GM12864 (cell line): ENCODE data around the gene MEGF6.

Source experiments
- DNase-seq: peaks from one replicate; pipeline ENCODE4 v3.0.0-alpha.2; 2011; ENCODE audit warnings: low read depth
- H3K4me3 ChIP-seq: 2 replicates; pipeline ENCODE4 v1.5.1; 2011; ENCODE audit warnings: mild to moderate bottlenecking, low read depth, low read length, control low read depth
- TF ChIP-seq, protein P1 (sequence below): IDR thresholded peaks from 2 replicates; pipeline ENCODE4 v1.5.1; 2011; ENCODE audit warnings: low read depth, mild to moderate bottlenecking, moderate library complexity, low read length, control low read depth, inconsistent platforms; ENCODE audit errors: missing control alignments

The MEGF6 gene

DNA sequence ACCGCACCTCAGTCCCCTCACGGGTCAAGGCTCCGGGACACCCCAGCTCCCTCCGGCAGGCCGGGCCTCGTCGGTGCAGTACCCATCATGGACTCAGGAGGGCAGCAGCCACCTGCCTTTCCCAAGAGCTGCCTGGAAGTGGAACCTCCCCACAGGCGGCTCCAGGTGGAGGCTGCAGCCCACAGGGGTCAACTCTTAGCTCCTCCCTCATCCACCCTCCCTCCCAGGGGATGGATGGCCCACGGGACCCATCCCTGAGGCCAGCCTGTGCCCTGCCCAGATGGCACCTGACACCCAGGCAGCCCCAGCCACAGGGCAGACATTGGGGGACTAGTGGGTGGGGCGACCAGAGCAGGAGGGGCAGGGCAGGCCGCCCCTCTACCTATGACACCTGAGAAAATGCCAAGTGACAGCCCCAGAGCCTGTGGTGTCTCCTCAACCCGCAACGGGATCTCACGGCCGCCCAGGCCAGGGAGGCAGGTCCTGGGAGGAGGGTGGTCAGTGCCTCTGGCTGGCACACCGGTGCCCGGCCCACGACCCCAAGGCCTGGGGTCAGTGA lies 158.0 kb downstream of the MEGF6 start:
- H3K4me3 ChIP-seq: no peak overlapping the region
- TF ChIP-seq, protein P1, sequence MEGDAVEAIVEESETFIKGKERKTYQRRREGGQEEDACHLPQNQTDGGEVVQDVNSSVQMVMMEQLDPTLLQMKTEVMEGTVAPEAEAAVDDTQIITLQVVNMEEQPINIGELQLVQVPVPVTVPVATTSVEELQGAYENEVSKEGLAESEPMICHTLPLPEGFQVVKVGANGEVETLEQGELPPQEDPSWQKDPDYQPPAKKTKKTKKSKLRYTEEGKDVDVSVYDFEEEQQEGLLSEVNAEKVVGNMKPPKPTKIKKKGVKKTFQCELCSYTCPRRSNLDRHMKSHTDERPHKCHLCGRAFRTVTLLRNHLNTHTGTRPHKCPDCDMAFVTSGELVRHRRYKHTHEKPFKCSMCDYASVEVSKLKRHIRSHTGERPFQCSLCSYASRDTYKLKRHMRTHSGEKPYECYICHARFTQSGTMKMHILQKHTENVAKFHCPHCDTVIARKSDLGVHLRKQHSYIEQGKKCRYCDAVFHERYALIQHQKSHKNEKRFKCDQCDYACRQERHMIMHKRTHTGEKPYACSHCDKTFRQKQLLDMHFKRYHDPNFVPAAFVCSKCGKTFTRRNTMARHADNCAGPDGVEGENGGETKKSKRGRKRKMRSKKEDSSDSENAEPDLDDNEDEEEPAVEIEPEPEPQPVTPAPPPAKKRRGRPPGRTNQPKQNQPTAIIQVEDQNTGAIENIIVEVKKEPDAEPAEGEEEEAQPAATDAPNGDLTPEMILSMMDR: peak; percentile 95
- DNase-seq: peak; percentile 3

DNA sequence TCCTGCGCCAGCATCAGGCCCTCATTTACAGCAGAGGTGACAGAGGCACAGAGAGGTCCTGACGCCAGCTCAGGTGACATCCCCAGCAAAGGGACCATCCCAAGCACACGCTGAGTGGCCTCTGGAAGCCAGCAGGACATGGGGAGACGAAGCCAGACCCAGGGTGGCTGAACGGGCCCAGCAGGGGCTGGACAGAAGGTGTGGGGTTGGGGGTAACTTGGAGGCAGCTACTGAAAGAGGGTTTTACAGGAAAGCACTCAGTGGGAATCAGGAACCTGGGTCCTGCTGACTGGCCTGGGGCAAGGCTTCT lies 158.5 kb downstream of the MEGF6 start:
- TF ChIP-seq, protein P1: no peak
- no peak for DNase-seq
- no peak overlapping the region for H3K4me3 ChIP-seq

DNA sequence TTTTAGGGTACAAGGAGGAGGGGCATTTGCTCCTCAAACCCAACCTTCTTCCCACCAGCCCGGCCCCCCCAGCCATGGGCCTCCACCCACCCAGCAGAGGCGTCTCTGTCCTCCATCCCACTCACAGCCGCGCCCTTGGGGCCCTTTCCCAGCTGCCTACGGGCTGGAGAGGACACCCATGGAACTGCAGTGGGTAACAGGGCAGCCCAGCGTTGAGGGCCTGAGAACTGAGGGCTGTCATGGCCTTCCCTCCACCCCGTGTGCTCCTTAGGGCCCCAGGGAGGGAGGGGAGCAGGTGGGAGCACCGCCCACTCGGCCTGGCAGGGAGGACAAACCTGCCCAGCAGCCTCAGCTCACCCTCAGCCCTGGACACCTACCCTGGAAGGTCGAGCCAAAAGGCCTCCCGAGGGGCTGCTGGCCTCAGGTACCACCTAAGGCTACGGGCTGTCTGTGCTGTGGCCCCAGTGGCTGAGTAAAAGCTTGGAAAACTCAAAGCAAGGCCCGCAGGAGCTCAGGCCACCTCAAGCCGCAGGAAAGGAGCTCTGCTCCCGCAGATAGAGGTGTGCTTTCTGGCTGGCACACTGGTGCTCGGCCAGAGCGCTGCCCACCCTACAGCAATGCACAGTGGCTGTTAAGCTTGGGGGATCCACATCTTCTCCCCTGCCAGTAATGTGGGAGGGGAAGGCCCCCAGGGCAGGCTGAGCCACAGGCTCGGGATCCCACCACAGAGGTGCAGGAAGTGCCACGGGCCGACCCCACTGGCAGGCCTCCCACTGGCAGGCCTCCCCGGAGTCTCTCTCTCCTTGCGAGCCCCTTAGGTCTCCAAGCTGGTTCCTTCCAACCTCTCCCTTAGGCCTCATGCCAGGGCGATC lies 159.1 kb downstream of the MEGF6 start:
- DNase-seq: no peak
- TF ChIP-seq, protein P1: no peak
- no peak overlapping the region for H3K4me3 ChIP-seq

DNA sequence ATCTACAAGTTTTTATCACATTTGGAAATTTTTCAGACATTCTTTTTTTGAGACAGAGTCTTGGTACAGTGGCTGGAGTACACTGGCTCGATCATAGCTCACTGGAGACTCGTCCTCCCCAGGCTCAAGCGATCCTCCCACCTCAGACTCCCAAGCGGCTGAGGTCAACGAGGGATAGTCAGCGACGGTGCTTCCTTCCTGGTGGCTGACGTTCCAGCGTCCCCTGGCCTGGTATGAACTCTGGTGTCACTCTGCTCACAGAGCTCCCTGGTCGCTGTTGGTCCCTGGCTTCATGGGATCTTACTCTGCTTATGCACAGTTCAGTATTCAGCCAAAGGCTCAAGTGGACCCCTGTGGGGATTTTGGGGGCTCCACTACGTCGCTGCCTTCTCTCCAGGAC lies 160.3 kb downstream of the MEGF6 start:
- no peak overlapping the region for H3K4me3 ChIP-seq
- TF ChIP-seq, protein P1: no peak
- no peak for DNase-seq

DNA sequence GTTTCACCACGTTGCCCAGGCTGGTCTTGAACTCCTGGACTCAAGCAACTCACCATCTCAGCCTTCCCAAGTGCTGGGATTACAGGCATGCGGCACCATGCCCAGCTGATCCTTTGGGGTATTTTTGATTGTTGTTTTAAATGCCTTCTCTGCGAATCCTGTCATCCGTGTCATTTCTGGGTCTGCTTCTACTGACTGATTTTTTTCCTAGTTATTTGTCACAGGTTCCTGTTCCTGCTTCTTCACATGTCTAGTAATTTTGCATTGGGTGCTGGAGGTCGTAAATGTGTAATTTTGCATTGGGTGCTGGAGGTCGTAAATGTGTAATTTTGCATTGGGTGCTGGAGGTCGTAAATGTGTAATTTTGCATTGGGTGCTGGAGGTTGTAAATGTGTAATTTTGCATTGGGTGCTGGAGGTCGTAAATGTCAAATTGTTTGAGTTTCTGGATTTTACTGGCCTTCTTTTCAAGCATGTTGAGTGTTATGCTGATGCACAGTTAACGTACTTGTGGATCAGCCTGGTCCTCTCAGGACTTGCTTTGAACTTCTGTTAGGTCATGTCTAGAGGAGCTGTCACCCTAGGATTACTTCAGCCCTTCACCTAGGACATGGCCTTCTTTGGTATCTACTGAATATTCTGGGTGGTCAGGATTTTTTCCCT lies 161.0 kb downstream of the MEGF6 start:
- TF ChIP-seq, protein P1: no peak
- H3K4me3 ChIP-seq: no peak overlapping the region
- DNase-seq: no peak

DNA sequence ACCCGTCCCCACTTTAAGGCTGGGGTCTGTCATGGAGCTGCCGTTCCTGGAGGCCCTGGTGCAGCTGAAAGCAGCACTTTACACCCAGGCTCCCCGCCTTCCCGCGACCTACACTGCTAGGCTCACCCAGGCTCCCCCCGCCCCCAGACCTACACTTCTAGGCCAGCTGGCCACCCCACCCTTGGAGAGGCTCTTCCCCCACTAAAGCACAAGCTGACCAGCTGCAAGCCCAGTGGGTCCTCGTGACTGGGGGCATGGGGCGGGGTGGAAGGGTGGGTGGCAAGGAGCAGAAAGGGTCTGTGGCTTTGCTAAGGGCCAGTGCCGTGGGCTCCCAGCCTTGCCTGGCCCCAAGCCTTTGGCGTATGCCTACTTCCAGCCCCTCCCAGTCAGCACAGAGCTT lies 166.6 kb downstream of the MEGF6 start:
- no peak for DNase-seq
- TF ChIP-seq, protein P1: no peak
- no peak overlapping the region for H3K4me3 ChIP-seq
